Measurements from ENCODE around the gene CABLES1.
A peak's percentile ranks its signal among the peaks of the same experiment; 100 is the strongest.
"Not testable (repeated sequence)": the region's sequence is repeated elsewhere in the genome, so short reads cannot be mapped to it uniquely, and the experiment has no call there.

Gene CABLES1, protein sequence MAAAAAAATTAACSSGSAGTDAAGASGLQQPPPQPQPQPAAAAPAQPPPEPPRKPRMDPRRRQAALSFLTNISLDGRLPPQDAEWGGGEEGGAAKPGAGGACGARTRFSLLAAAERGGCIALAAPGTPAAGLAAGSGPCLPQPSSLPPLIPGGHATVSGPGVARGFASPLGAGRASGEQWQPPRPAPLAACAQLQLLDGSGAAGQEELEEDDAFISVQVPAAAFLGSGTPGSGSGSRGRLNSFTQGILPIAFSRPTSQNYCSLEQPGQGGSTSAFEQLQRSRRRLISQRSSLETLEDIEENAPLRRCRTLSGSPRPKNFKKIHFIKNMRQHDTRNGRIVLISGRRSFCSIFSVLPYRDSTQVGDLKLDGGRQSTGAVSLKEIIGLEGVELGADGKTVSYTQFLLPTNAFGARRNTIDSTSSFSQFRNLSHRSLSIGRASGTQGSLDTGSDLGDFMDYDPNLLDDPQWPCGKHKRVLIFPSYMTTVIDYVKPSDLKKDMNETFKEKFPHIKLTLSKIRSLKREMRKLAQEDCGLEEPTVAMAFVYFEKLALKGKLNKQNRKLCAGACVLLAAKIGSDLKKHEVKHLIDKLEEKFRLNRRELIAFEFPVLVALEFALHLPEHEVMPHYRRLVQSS

DNA sequence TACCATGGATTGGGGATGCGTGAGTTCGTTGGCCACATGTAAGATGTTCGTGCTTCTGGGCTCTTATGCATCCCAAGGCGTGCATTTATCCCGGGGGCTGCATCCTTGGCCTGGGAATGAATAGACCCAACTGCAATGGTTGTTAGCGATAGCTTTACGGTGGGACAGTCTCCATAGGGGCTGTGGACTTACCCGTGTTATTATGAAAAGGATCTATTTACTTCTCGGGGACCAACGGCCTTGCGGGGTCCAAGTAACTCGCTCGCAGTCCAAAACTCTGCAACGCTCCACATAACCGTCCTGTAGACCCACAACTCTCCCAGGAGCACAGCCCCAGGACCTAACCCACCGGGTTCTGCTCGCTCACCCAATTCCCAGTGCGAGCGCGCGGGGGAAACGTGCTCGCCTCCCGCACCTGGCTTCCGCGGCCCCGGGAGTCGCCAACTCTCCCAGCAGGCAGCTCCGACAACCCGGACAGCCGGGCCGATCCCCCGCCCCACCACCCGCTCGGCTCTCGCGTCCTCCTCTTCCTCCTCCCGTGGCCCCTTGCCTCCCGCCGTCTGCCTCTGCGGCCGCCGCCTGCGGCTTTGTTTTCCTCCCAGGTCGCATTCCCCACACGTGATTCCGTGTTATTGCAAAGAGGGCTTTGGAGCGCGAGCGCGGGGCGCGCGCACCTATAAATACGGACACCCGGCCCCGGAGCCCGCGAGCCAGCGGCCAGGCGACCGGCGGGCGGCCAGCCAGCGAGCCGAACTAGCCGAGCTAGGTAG, at the start of gene CABLES1:
CABLES1 (plus strand) TSS at position 706 of the 770 bp plus-strand sequence. CDS start 278 bp downstream, outside the sequence.
- peak; percentile 26 for DNase-seq

DNA sequence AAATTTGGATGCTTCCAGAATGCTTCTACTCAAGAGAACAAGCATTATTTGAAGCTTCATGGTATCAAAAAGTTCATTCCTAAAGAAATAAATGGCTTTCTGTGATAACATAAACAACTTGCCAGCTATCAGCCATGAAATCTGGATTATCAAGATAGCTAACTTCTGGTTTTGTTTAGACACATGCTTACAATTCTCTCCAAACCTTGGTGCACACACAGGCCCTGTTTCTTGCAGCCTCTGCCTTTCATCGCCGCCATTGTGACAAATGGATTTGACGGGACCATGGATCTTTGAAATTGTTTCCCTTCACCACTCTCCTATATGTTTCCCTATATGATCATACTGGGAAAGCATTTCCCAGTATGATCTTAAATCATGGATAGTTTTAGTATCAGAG, 47.9 kb upstream of the CABLES1 start:
- no peak for DNase-seq

DNA sequence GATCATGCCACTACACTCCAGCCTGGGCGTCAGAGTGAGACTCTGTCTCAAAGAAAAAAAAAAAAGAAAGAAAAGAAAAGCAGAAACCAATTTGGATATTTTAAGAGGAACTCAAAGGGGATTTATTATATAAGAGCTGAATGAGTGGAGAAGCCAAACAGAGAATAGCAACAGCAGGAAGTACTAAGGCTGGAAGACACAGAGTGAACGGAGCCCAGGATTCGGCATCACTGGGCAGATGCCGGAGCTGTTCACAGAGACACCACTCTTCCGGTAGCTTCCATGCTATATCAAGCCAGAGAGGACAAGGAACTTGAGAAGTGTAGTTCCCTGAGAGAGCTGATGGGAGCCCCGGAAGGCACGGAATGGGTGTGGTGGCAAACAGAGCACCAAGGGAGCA, 47.0 kb upstream of the CABLES1 start:
- DNase-seq: no peak

DNA sequence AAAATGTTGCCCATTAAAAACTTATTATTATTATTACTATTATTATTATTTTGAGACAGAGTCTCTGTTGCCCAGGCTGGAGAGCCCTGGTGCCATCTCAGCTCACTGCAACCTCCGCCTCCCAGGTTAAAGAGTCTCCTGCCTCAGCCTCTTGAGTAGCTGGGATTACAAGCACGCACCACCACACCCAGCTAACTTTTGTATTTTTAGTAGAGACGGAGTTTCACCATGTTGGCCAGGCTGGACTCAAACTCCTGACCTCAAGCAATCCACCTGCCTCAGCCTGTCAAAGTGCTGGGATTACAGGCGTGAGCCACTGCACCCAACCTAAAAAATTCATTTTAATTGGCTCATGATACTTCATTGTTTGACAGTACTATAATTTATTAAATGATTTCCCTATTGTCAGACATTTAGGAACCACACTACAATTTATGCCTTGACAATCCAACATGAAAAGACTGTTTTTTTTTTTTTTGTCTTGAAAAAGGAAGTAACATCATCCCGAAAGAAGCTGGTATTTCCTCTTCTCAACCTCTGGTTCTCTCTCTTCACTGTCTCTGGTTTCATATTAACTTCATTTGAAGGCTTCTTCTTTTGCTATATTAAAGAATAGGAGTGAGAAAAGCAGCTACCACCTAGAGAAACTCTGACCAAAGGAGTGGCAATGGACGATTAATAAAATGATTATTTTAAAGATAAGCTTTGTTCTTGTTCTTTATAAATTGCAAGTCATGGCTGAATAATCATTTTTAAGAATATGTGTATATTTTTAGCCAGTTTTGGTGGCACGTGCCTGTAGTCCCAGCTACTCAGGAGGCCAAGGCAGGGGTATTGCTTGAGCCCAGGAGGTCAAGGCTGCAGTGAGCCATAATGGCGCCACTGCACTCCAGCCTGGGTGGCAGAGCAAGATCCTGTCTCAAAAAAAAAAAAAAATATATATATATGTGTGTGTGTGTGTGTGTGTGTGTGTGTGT, 44.0 kb upstream of the CABLES1 start:
- not testable (repeated sequence) for DNase-seq

DNA sequence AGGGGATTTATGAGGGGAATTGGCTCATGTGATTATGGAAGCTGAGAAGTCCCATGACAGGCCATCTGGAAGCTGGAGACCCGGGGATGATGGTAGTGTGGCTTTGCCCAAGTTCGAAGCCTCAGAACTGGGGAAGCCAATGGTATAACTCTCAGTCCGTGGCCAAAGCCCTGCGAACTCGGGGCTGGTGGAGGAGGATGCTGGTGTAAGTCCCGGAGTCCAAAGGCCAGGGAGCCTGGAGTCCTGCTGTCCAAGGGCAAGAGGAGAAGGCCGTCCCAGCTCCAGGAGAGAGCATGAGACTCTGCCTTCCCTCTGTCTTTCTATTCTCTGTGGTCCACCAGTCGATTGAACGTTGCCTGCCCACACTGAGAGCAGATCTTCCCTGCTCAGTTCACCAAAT, 43.2 kb upstream of the CABLES1 start:
- no peak for DNase-seq

DNA sequence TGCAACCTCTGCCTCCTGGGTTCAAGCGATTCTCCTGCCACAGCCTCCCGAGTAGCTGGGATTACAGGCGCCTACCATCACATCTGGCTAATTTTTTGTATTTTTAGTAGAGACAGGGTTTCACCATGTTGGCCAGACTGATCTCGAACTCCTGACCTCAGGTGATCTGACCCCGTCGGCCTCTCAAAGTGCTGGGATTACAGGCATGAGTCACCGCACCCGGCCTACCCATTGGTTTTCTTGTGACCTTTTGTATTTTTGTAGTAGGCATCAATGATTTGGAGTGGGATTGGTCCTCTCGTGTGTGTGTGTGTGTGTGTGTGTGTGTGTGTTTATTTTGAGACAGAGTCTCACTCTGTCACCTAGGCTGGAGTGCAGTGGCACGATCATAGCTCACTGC, 42.2 kb upstream of the CABLES1 start:
- DNase-seq: not testable (repeated sequence)

DNA sequence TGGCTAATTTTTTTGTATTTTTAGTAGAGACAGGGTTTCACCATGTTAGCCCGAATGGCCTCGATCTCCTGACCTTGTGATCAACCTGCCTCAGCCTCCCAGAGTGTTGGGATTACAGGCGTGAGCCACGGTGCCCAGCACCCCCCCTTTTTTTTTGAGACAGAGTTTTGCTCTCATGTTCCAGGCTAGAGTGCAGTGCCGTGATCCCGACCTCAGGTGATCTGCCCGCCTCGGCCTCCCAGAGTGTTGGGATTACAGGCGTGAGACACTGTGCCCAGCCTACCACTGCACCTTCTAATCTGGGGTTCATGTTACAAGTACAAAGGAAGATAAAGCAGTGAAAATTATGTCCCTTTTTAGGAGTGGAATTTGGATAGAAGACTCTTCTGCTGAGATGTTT, 41.5 kb upstream of the CABLES1 start:
- DNase-seq: no peak

DNA sequence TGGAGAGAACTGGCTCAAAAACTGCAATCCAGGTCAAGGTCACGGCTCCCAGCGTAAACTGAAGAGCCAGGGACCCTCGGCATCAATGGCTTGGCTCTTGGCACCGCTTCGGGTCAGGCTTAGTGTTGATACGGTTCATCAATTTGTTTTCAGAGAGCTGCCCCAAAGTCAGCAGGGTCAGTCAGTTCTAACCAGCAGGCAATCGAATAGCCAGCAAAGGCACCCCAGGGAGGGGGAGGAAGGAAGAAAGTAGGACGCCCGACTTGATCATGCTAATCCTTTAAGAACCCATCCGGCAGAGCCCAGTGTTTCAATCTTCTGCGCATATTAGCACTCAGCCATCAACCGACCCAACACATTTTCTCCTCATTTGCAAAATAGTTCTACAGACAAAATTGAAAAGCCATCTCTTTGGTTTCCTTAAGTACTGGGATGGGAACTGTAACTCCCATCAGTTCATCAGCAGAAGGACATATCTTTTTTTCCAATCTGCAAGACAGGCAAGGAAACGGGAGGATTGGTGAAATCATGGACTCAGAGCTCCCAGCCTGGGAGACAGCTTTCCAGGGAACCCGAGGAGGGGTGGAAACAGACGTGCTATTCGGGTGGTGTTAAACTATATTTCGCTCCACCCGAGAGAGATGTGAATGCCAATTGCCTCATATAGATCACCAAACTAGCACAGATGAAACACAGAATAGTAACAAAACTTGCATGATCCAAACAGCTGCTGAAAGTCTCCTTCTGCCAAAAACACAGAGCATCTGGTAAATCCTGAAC, 40.7 kb upstream of the CABLES1 start:
- no peak for DNase-seq

DNA sequence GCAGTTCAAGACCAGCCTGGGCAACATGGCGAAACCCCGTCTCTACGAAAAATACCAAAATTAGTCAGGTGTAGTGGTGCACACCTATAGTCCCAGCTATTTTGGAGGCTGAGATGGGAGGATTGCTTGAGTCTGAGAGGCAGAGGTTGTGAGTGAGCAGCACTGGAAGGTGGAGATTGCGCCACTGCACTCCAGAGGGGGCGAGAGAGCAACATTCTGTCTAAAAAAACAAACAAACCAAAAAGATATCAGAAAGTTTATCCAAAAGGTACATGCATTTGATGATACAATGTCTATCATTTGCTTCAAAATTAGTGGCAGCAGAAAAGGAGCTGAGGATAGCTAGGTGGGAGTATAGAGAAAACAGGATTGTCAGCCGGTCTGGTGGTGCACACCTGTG, 39.8 kb upstream of the CABLES1 start:
- DNase-seq: no peak

DNA sequence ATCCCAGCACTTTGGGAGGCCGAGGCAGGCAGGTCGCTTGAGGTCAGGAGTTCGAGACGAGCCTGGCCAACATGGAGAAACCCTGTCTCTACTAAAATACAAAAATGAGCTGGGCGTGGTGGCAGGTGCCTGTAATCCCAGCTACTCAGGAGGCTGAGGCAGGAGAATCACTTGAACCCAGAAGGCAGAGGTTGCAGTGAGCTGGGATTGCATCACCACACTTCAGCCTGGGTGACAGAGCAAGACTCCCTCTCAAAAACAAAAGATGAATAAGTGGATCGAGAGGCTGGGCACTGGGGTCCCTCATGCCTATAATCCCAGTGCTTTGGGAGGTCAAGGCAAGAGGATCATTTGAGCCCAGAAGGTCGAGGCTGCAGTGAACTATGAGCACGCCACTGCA, 38.3 kb upstream of the CABLES1 start:
- not testable (repeated sequence) for DNase-seq

DNA sequence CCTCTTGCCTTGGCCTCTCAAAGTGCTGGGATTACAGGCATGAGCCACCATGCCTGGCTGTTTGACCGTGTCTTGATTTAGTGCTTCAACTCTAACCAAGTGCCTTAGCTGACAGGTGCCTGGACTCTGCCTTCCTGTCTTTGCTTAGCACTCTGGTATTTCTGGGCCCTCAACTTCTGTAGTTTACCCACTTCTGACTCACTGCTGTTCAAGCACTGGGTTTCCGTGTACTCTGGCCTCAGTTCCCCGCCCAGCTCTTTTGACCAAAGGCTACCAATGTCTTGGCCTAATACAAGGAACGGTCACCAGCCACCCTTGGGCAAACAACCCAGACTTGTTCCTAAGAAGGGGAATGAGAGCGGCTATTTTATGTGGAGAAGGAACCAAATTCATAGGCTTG, 35.7 kb upstream of the CABLES1 start:
- DNase-seq: no peak

DNA sequence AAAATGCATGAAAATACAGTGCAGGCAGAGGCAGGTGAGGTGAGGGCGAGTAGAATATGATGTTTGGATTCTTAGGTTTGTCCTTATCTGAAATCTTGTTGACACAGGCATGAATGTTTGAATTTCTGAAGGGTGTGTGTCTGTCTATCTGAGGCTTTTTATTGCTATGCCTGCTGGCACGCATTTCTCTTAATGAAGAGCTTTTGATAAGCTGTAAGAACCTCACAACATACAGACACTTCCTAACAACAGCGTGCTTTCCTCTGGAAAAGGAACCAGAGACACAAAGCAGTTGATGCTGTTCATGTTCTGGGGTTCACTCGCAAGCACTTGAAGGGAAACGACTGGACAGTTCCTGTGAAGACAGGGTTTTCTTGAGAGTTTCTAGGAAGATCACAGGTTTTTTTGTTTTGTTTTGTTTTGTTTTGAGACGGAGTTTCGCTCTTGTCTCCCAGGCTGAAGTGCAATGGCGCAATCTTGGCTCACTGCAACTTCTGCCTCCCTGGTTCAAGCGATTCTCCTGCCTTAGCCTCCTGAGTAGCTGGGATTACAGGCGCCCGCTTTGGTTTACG, 33.3 kb upstream of the CABLES1 start:
- no peak for DNase-seq

DNA sequence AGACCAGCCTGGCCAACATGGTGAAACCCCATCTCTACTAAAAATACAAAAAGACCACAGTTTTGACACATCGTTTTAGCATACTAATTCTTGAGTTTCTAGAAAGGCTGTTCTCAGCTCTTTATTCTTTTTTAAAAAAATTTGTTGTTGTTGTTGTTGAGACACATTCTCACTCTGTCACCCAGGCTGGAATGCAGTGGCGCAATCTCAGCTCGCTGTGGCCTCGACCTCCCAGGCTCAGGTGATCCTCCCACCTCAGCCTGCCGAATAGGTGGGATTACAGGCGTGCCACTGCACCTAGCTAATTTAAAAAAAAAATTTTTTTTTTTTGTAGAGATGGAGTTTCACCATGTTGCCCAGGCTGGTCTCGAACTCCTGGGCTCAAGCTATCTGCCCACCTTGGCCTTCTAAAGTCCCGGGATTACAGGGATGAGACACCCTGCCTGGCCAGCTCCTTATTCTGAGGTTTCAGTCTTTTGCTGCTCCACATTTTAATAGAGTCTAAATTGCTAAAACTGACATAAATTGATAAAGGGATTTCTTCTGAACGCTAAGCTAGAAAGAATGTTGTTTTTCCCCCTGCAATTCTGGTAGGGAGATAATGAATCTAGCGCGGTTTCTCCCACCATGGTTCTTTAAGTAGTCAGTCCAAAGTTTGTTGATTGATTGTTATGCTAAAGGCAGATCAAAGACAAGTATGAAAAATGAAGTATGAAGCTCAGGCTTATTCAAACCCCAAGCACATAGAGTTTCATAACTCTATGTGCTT, 32.6 kb upstream of the CABLES1 start:
- DNase-seq: no peak

DNA sequence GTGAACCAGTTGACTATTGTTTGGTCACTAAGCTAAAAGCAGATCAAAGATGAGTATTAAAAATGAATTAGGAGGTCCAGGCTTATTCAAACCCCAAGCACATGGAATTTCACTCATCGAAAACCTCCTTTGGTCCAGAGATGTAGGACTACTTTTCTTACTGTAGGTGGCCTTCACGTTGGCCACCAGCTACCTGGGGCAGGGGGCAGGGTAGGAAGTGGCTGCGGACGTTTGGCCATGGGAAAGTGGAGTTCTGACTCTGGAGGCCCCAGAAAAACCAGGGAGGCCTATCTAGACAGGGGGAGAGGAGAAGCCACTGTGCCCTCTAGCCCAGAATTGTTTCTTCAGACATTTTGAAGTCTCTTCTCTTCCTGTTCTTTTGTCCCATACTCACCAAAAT, 31.8 kb upstream of the CABLES1 start:
- no peak for DNase-seq

DNA sequence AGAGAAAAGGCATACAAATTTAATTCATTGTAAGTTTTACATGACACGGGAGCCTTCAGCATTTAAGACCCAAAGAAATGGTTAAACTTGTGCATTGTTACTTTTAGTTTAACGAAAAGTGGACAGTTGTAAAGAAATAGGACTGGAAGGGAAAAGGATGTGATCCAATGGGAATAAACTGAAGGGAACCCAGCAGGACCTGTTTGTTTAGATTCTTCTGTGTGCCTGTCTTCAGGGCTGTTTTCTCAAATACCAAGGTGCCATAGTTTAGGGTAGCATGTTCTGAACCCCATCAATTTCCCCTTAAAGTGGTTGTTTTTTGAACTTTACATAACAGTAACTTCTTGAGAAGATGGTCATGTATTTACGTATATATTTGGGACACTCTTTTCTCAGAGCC, 30.3 kb upstream of the CABLES1 start:
- no peak for DNase-seq

DNA sequence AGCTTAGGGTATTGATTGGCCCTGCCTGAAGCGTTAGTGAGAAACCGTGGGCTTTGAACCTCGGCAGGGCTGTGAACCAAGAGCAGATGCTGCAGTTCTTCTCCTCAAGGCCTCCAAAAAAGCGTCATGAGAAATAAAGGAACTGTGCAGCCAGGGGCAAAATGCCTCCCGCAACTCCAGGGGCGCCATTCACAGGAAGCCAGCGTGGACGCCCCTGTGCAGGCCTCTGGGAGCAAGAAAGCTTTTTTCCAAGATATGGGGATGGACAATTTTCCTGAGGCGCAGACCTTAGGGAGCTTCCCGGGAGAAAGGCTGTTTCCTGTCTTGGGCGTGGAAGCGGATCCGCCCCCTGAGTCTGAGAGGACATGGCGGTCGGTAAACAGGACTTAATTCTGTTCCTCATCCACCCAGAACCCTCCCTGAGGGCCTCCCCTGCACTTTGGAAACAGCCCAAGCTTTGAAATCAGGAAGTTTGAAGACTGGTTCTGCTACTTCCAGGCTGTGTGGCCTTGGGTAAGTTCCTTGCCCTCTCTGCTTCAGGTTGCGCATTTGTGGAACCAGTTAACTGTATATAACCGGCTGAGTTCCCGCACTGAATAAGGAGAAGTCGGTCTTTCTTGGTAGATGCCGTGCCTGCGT, 29.6 kb upstream of the CABLES1 start:
- no peak for DNase-seq

DNA sequence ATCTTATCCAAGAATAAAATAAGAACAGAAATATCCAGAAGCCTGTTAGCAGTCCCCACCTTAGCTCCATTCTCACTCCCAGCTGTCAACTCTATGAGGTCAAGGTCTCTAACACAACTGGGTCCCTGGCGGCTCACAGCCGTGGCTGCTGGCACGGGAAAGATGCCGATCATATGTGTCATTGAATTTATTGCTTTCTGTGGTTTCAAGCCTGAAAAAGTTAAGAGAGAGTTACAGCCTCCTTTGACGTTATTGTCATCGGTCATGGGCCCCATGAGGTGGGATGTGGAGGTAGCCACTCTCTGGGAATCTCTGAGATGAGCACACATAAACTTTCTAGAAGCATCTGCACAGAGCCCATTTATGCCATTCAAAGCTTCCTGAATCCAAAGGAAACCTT, 28.7 kb upstream of the CABLES1 start:
- DNase-seq: no peak

DNA sequence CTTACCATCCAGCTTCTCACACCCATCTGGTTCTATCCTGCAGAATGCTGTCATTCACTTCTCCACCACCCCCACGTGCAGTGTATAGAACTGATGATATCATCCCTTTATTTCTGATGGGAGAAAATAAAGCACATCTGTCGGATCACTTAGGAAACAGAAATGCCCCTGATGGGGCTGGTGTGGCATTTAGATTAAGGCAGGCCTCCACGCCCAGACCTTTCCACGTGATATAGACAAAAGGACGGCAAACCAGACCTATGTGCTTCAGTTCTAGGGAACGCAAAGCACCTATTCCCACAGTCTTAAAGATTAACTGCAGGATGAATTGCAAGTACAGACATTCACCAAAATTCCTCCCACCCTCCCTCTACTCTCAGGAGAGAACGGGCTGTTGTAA, 27.6 kb upstream of the CABLES1 start:
- DNase-seq: no peak

DNA sequence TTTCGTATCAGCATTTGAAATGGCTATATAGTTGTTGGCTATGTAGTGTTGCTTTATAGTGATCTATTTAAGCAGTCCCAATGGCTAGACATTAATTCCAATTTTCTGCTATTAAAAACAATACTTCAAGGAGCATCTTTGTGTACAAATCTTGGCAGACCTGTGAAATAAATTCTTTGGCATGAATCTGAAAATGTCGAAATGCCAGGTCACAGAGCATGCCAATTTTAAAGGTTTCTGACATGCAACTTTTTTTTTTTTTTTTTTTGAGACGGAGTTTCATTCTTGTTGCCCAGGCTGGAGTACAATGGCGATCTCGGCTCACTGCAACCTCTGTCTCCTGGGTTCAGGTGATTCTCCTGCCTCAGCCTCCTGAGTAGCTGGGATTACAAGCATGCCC, 26.8 kb upstream of the CABLES1 start:
- DNase-seq: no peak

DNA sequence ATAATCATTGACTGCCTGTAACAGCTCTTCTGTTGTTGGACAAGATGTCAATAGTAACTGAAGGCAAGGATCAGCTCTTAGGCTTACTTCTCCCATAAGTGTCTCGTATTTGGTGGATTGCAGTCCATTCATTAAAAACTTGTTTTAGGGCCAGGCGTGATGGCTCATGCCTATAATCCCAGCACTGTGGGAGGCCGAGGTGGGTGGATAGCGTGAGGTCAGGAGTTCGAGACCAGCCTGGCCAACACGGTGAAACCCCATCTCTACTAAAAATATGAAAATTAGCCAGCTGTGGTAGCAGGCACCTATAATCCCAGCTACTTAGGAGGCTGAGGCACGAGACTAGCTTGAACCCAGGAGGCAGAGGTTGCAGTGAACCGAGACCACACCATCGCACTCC, 26.1 kb upstream of the CABLES1 start:
- not testable (repeated sequence) for DNase-seq
